MCF 10A (cell line): ENCODE data around the gene HS3ST5. TPM values are rescaled to one million over a fixed set of nuclear protein-coding genes. Genes with fewer than 3 reads are reported as not detected.

Source experiments
- BruUV-seq: library from RNA; stranded (reverse); fragments of 400-500 nt; replicated peaks from 2 replicates; lab custom pipeline; 2021; lab: Mats Ljungman, UMichigan
- CTCF ChIA-PET: fragments of 300-600 bp; sonication (Branson Sonifier 250); formaldehyde crosslinking; extraction: SDS; loops from one replicate; lab custom pipeline; 2021; ENCODE audit warnings: antibody characterized with exemption, inconsistent platforms; lab: Yijun Ruan, JAX
- POLR2A ChIA-PET: fragments of 300-600, 350-650 bp; sonication (Branson Sonifier 250); formaldehyde crosslinking; extraction: SDS; loops from one replicate; lab custom pipeline; 2020; ENCODE audit warnings: antibody characterized with exemption, inconsistent platforms; lab: Yijun Ruan, JAX
- DNase-seq: peaks from one replicate; pipeline ENCODE4 v3.0.0-alpha.2; 2018; ENCODE audit not compliant: unreplicated experiment
- H3K27ac Mint-ChIP-seq: one replicate; pipeline ENCODE4 v1.8.0; 2022; ENCODE audit warnings: mild to moderate bottlenecking, low read depth, mixed read lengths; ENCODE audit not compliant: unreplicated experiment
- H3K27me3 Mint-ChIP-seq: one replicate; pipeline ENCODE4 v1.8.0; 2022; ENCODE audit warnings: mixed read lengths; ENCODE audit not compliant: insufficient read depth, unreplicated experiment
- H3K36me3 Mint-ChIP-seq: one replicate; pipeline ENCODE4 v1.8.0; 2022; ENCODE audit warnings: mild to moderate bottlenecking, moderate library complexity, mixed read lengths; ENCODE audit not compliant: insufficient read depth, unreplicated experiment
- H3K4me1 Mint-ChIP-seq: one replicate; pipeline ENCODE4 v1.8.0; 2022; ENCODE audit warnings: mixed read lengths; ENCODE audit not compliant: insufficient read depth, unreplicated experiment
- H3K4me3 Mint-ChIP-seq: one replicate; pipeline ENCODE4 v1.8.0; 2022; ENCODE audit warnings: mild to moderate bottlenecking, moderate library complexity, mixed read lengths; ENCODE audit not compliant: unreplicated experiment
- H3K9me3 Mint-ChIP-seq: one replicate; pipeline ENCODE4 v1.8.0; 2022; ENCODE audit warnings: mixed read lengths; ENCODE audit not compliant: unreplicated experiment
- intact Hi-C: fragments of 100-400 bp; cut with micrococcal nuclease; formaldehyde crosslinking; loops from 2 replicates; pipeline ENCODE4 v1.14.1; 2022
- total RNA-seq: library from RNA; stranded (reverse); gene quantifications from 2 replicates; pipeline ENCODE4 v1.2.3, GENCODE V29; 2022
- TF ChIP-seq, protein P1 (sequence below): fragments of 200-600 bp; IDR thresholded peaks from one replicate; pipeline ENCODE4 v1.8.0; 2022; ENCODE audit warnings: antibody characterized with exemption, mild to moderate bottlenecking; ENCODE audit not compliant: unreplicated experiment

Gene HS3ST5
- total RNA-seq, 1 experiment from 2014 or later: not detected

DNA sequence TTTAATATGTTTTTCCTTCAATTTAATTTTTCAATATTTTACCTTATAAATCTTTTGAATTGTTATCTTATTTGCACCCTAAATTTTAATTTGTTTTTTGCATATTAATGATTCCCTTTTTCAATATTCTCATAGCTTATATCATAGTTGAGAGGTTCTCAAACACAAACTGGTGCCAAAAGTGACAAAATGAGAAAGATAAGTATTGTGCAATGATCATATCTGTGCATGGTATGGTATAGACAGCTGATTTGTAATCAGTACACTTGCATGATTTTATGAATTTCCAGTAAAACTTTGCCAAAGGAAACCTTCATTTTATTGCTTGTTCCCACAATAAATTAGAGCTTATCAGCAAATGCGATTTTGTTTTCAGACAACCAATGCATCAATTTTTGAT lies 210.9 kb downstream of the HS3ST5 start:
- Mint-ChIP-seq H3K9me3 (no peaks in the 10 kb centered on the region), H3K4me3 (no peak overlapping the region), H3K27ac (no peak overlapping the region), H3K27me3 (peaks cover 74% of the 10 kb centered on the region), H3K4me1 (no peaks in the 10 kb centered on the region), H3K36me3 (no peaks in the 10 kb centered on the region)
- CTCF ChIA-PET: interaction anchor here (0.6 to 0.7 kb wide), 3 partner anchors 10 to 1136 kb away, joined by 3 to 4 read pairs (median 3); no protein-coding TSS in a partner anchor
- TF ChIP-seq, protein P1, sequence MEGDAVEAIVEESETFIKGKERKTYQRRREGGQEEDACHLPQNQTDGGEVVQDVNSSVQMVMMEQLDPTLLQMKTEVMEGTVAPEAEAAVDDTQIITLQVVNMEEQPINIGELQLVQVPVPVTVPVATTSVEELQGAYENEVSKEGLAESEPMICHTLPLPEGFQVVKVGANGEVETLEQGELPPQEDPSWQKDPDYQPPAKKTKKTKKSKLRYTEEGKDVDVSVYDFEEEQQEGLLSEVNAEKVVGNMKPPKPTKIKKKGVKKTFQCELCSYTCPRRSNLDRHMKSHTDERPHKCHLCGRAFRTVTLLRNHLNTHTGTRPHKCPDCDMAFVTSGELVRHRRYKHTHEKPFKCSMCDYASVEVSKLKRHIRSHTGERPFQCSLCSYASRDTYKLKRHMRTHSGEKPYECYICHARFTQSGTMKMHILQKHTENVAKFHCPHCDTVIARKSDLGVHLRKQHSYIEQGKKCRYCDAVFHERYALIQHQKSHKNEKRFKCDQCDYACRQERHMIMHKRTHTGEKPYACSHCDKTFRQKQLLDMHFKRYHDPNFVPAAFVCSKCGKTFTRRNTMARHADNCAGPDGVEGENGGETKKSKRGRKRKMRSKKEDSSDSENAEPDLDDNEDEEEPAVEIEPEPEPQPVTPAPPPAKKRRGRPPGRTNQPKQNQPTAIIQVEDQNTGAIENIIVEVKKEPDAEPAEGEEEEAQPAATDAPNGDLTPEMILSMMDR: no peak
- no peak for DNase-seq
- no TSS peak for BruUV-seq
- intact Hi-C loops: no loop called here
- POLR2A ChIA-PET: no interaction called here

DNA sequence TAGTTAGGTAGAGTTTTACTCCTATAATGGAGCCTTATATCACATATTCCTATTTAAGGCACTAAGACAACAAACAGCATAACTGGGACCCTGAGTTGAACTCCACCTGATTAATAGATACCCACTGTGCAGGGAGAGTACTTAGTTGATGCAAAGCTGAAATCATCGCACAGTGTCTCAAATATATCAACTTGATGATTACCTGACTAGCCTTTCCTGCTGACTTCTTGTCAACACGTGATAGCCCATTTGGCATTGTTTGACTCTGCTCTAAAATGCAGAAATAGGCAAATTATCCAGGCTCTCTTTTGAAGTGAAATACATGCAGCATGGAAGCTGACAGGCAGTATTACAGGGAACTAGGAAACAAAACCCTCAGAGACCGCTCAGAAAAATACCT lies 217.2 kb downstream of the HS3ST5 start:
- Mint-ChIP-seq H3K9me3 (no peaks in the 10 kb centered on the region), H3K4me1 (no peaks in the 10 kb centered on the region), H3K36me3 (no peaks in the 10 kb centered on the region), H3K27ac (no peak overlapping the region), H3K4me3 (no peak overlapping the region), H3K27me3 (peaks cover 84% of the 10 kb centered on the region)
- ChIA-PET CTCF (interaction anchor here (0.7 to 1.8 kb wide), 3 partner anchors 17 to 80 kb away, joined by 3 to 6 read pairs (median 3); no protein-coding TSS in a partner anchor), POLR2A (no interaction called here)
- DNase-seq: no peak
- intact Hi-C loops: no loop called here
- TF ChIP-seq, protein P1: no peak
- no TSS peak for BruUV-seq

DNA sequence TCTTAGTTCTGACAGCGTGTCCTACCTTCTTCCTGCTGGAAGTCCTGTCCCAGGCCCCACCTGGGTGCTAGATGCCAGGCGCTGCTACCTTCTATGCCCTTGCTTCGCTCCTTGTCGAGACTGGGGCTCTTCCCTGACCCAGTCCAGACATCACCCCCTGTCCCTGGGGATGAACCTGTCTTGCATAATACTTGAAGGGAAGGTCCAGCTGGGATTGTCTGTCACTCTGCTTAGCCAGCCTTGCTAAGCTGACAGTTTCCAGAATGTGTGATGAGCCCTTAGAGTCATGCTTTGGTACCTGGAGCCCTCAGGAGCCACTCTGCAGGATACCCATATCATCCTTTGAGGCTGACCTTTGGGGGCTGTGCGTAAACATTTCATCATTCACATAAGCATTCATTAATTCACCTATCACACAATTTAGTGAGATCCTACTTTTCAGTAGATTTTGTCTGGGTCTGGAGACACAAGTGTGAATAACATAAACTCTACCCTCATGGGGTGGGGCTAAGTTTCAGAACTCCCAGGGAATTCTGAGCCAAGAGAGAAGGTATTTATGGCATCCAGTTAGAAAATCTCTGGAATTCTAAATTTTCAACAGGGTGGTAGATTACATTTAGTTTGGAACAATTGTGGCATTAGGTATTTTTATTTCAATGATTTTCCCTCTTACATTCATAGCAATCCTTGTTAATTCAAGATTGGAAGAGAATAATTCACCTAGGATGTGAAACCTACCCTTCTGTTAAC lies 220.7 kb downstream of the HS3ST5 start:
- DNase-seq: no peak
- Mint-ChIP-seq H3K4me3 (no peak overlapping the region), H3K4me1 (no peaks in the 10 kb centered on the region), H3K27ac (no peak overlapping the region), H3K9me3 (no peaks in the 10 kb centered on the region), H3K27me3 (peaks cover 92% of the 10 kb centered on the region), H3K36me3 (no peaks in the 10 kb centered on the region)
- TF ChIP-seq, protein P1: no peak
- BruUV-seq: no TSS peak
- intact Hi-C loops: no loop called here
- ChIA-PET POLR2A (no interaction called here), CTCF (no interaction called here)

DNA sequence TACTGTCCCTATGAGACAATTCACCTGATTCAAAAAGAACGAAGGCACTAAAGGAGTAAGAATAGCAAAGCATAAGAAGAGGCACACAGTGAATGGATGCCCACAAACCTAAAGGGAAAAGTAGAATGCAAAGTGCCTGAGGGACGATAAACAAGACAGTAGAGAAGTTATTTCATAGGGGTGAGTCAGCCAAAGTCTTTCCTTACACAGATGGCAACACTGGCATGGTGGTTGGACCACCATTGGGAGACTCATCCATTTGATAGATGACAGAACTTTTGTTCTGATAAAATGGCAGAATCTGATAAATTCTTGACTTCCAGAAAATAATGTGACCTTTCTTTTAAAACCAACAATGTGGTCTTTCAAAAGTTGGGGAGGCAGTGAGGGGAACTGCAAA lies 223.8 kb downstream of the HS3ST5 start:
- ChIA-PET POLR2A (no interaction called here), CTCF (interaction anchor here (0.9 kb wide), 1 partner anchor 10 kb away, joined by 6 read pairs; no protein-coding TSS in a partner anchor)
- BruUV-seq: no TSS peak
- H3K9me3 Mint-ChIP-seq: no peaks in the 10 kb centered on the region
- no peak overlapping the region for H3K27ac Mint-ChIP-seq
- H3K4me3 Mint-ChIP-seq: no peak overlapping the region
- TF ChIP-seq, protein P1: no peak
- DNase-seq: no peak
- peaks cover 80% of the 10 kb centered on the region for H3K27me3 Mint-ChIP-seq
- no peaks in the 10 kb centered on the region for H3K4me1 Mint-ChIP-seq
- intact Hi-C loops: no loop called here
- no peaks in the 10 kb centered on the region for H3K36me3 Mint-ChIP-seq
